GM21723 (cell line): Measurements from ENCODE around the gene RAPGEF3.

Source experiments
- ATAC-seq: cut with Tn5 transposase; IDR thresholded peaks from one replicate; pipeline ENCODE4 v1.9.1; 2021; ENCODE audit warnings: mild to moderate bottlenecking, moderate library complexity; ENCODE audit not compliant: unreplicated experiment

RAPGEF3 gene

GRCh38 chr12:47705566-47706425, 52.9 kb downstream of the RAPGEF3 start, which contains the start of gene RPAP3:
Gene RPAP3 (minus strand): TSS chr12:47706030. CDS start chr12:47702840, 3,190 bp downstream.
- peak; percentile 82 for ATAC-seq

- peak; percentile 0 for ATAC-seq
These were observed 53.5 kb downstream of the RAPGEF3 start for GRCh38 chr12:47705229-47705565.

GRCh38 chr12:47704719-47705118, 54.0 kb downstream of the RAPGEF3 start:
- ATAC-seq = no peak

GRCh38 chr12:47700263-47700662, 58.4 kb downstream of the RAPGEF3 start:
- no peak for ATAC-seq

GRCh38 chr12:47698631-47699030, 60.0 kb downstream of the RAPGEF3 start:
- ATAC-seq = no peak

- ATAC-seq = no peak
These were observed 60.6 kb downstream of the RAPGEF3 start for GRCh38 chr12:47698055-47698454.

GRCh38 chr12:47689215-47689614, 69.5 kb downstream of the RAPGEF3 start:
- ATAC-seq = no peak

- ATAC-seq = no peak
These were observed 71.0 kb downstream of the RAPGEF3 start for GRCh38 chr12:47687636-47688035.

GRCh38 chr12:47686645-47687240, 71.9 kb downstream of the RAPGEF3 start:
- ATAC-seq = no peak
